ENCODE data around the gene DNAH6.

The DNAH6 gene

GRCh38 chr2:84731185-84731584, 214.9 kb downstream of the DNAH6 start:
- H3K4me3 ChIP-seq (ENCODE audit: insufficient read depth, low read depth, low read length): no peak overlapping the region
- H3K4me1 ChIP-seq (ENCODE audit: control insufficient read depth, insufficient read depth, low read length): no peaks in the 10 kb centered on the region
- no peaks in the 10 kb centered on the region for H3K27me3 ChIP-seq (ENCODE audit: control insufficient read depth, insufficient read depth, low read length, poor library complexity, severe bottlenecking)
- no peaks in the 10 kb centered on the region for H3K9me3 ChIP-seq (ENCODE audit: control insufficient read depth, low read length)
- no peaks in the 10 kb centered on the region for H3K36me3 ChIP-seq (ENCODE audit: control insufficient read depth, insufficient read depth, low read length)
- 91 to 92% methylated on average over 3 of the region's 3 CpGs for WGBS, 2 experiments
- H3K27ac ChIP-seq (ENCODE audit: insufficient read depth, low read depth, low read length, poor library complexity, severe bottlenecking): no peak overlapping the region

DNA sequence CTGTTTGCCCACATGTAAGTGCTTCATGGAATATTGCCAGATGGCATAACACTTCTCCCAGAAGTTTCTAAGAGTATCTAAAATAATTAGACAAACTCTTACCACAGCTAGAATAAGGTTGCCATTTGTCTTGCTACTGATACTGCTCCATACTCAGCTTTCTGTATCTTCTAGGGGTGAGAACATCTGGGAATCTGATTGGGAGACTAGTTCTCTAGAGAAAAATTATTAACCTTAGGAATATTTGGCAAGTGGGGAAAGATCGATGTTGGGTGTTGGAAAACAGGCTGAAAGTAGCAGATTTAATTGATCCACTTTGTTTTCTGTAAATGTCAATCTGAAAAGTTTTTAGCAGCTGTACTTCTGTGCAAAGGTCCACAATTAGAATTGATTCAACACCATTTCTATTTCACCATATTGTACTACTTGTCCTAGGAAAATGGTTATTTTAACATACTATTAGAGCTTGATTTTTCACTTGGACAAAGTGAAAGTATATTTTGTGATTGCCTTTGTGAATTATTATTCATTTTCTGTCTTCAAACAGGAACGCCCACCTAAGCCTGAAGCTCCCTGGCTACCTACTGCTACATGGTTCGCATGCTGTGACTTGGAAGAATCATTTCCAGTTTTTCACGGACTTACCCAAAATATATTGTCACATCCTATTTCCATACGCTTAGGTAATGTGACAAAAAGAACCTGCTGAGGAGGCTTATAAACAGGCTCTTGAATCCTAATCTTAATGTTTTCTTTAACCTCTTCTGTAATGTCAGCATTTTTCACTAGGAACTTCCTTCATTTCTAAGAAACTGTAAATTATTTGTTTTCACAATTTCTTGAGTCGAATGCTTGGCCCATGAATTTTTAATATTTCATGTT, 216.8 kb downstream of the DNAH6 start:
- 92 to 95% methylated on average over 5 of the region's 6 CpGs for WGBS, 2 experiments
- no peaks in the 10 kb centered on the region for H3K9me3 ChIP-seq (ENCODE audit: control insufficient read depth, low read length)
- H3K27me3 ChIP-seq (ENCODE audit: control insufficient read depth, insufficient read depth, low read length, poor library complexity, severe bottlenecking): no peaks in the 10 kb centered on the region
- H3K4me1 ChIP-seq (ENCODE audit: control insufficient read depth, insufficient read depth, low read length): no peaks in the 10 kb centered on the region
- H3K27ac ChIP-seq (ENCODE audit: insufficient read depth, low read depth, low read length, poor library complexity, severe bottlenecking): no peak overlapping the region
- no peak overlapping the region for H3K4me3 ChIP-seq (ENCODE audit: insufficient read depth, low read depth, low read length)
- H3K36me3 ChIP-seq (ENCODE audit: control insufficient read depth, insufficient read depth, low read length): no peaks in the 10 kb centered on the region

- WGBS, 2 experiments: 91 to 100% methylated on average over 1 of the region's 1 CpG
- no peaks in the 10 kb centered on the region for H3K9me3 ChIP-seq (ENCODE audit: control insufficient read depth, low read length)
- H3K27ac ChIP-seq (ENCODE audit: insufficient read depth, low read depth, low read length, poor library complexity, severe bottlenecking): no peak overlapping the region
- no peak overlapping the region for H3K4me3 ChIP-seq (ENCODE audit: insufficient read depth, low read depth, low read length)
- no peaks in the 10 kb centered on the region for H3K36me3 ChIP-seq (ENCODE audit: control insufficient read depth, insufficient read depth, low read length)
- H3K4me1 ChIP-seq (ENCODE audit: control insufficient read depth, insufficient read depth, low read length): no peaks in the 10 kb centered on the region
- H3K27me3 ChIP-seq (ENCODE audit: control insufficient read depth, insufficient read depth, low read length, poor library complexity, severe bottlenecking): no peaks in the 10 kb centered on the region
Measured at GRCh38 chr2:84735389-84735788, 219.1 kb downstream of the DNAH6 start.

DNA sequence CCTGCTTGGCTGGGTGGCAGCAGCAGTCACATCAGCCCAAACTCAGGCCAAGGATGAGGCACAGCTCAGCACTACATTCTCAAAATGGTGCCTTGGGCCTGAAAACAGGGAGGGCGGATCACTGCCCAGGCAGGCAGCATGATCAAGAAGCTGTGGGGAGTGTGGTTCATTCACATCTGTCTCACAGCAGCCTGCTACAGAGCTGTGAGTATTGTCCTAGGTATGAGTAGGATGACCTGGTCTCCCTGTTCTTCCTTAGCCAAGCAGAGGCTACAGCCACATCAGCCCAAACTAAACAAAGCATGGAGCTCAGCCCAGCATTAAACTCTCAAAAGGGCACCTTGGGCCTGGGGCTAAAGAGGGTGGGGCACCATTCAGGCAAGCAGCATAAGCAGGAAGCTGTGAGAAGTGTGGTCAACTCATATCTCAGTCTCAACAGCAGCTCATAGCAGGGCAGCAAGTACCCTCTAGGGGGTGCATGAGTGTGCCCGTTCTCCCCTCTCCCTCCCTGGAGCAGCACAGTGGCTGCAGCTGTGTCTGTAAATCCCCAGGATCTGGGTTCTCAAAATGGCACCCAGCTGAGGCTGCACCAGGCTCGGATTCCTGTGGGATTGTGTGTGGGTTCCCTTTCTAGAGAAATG, 225.0 kb downstream of the DNAH6 start:
- no peak overlapping the region for H3K27ac ChIP-seq (ENCODE audit: insufficient read depth, low read depth, low read length, poor library complexity, severe bottlenecking)
- 61 to 69% methylated on average over 3 of the region's 3 CpGs for WGBS, 2 experiments
- no peak overlapping the region for H3K4me3 ChIP-seq (ENCODE audit: insufficient read depth, low read depth, low read length)
- H3K4me1 ChIP-seq (ENCODE audit: control insufficient read depth, insufficient read depth, low read length): no peaks in the 10 kb centered on the region
- no peaks in the 10 kb centered on the region for H3K27me3 ChIP-seq (ENCODE audit: control insufficient read depth, insufficient read depth, low read length, poor library complexity, severe bottlenecking)
- no peaks in the 10 kb centered on the region for H3K36me3 ChIP-seq (ENCODE audit: control insufficient read depth, insufficient read depth, low read length)
- H3K9me3 ChIP-seq (ENCODE audit: control insufficient read depth, low read length): no peaks in the 10 kb centered on the region

DNA sequence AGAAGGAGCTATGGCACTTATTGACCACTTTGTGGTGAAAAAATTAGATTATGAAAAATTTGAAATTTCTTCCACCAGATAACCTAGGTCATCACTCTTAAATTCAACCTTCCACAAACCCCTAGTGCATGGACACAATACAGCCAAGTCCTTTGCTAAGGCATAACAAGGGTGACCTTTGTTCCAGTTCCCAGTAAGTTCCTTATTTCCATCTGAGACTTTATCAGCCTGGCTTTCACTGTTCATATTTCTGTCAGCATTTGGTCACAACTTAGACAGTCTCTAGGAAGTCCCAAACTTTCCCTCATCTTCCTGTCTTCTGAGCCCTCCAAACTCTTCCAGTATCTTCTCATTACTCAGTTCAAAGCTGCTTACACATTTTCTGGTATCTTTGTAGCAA, 232.0 kb downstream of the DNAH6 start:
- Histone ChIP-seq H3K27me3 (ENCODE audit: control insufficient read depth, insufficient read depth, low read length, poor library complexity, severe bottlenecking) (no peaks in the 10 kb centered on the region), H3K36me3 (ENCODE audit: control insufficient read depth, insufficient read depth, low read length) (no peaks in the 10 kb centered on the region), H3K27ac (ENCODE audit: insufficient read depth, low read depth, low read length, poor library complexity, severe bottlenecking) (no peak overlapping the region), H3K4me3 (ENCODE audit: insufficient read depth, low read depth, low read length) (no peak overlapping the region), H3K4me1 (ENCODE audit: control insufficient read depth, insufficient read depth, low read length) (no peaks in the 10 kb centered on the region), H3K9me3 (ENCODE audit: control insufficient read depth, low read length) (no peaks in the 10 kb centered on the region)

DNA sequence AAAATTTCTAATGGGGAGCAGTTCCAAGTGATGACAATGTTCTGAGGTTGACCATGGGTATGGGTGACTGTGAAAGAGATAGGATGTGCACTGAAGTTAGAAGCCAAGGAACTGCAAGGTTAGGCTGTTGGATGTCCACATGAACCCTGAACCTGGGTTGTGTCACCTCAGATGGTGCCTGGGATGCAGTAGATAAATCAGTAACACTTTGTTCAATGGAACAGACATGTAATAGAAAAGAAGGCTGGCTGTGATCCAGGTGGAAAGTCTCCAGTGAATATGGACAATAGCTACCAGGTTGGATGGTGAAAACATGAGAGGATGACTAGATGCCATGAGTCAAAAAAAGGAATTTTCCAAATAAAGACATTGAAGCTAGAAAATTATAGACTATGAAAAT, 233.1 kb downstream of the DNAH6 start:
- Histone ChIP-seq H3K4me1 (ENCODE audit: control insufficient read depth, insufficient read depth, low read length) (no peaks in the 10 kb centered on the region), H3K9me3 (ENCODE audit: control insufficient read depth, low read length) (no peaks in the 10 kb centered on the region), H3K27me3 (ENCODE audit: control insufficient read depth, insufficient read depth, low read length, poor library complexity, severe bottlenecking) (no peaks in the 10 kb centered on the region), H3K36me3 (ENCODE audit: control insufficient read depth, insufficient read depth, low read length) (no peaks in the 10 kb centered on the region), H3K4me3 (ENCODE audit: insufficient read depth, low read depth, low read length) (no peak overlapping the region), H3K27ac (ENCODE audit: insufficient read depth, low read depth, low read length, poor library complexity, severe bottlenecking) (no peak overlapping the region)

- no peaks in the 10 kb centered on the region for H3K4me1 ChIP-seq (ENCODE audit: control insufficient read depth, insufficient read depth, low read length)
Measured at GRCh38 chr2:84755096-84755495, 238.8 kb downstream of the DNAH6 start.

DNA sequence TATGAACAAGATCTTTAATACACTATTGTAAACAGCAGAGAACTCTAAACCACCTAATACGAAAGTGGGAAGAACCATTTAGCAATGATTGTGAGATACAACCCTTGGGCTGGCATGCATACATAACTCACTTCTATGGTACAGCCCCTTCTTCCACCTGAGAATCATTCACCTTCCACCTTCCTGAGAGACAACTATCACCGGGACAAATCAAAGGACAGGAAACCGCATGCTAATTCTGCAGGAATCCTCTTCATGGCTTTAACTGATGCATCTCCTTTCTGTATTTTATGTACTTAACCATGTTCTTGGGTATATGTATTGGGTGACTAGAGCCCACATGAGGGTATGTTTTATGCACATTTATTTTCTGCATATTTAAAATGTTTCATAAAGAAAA, 241.3 kb downstream of the DNAH6 start:
- H3K27ac ChIP-seq (ENCODE audit: insufficient read depth, low read depth, low read length, poor library complexity, severe bottlenecking): no peak overlapping the region
- H3K4me3 ChIP-seq (ENCODE audit: insufficient read depth, low read depth, low read length): no peak overlapping the region
- no peaks in the 10 kb centered on the region for H3K27me3 ChIP-seq (ENCODE audit: control insufficient read depth, insufficient read depth, low read length, poor library complexity, severe bottlenecking)
- no peaks in the 10 kb centered on the region for H3K36me3 ChIP-seq (ENCODE audit: control insufficient read depth, insufficient read depth, low read length)
- no peaks in the 10 kb centered on the region for H3K9me3 ChIP-seq (ENCODE audit: control insufficient read depth, low read length)
- H3K4me1 ChIP-seq (ENCODE audit: control insufficient read depth, insufficient read depth, low read length): no peaks in the 10 kb centered on the region
- 81 to 92% methylated on average over 3 of the region's 3 CpGs for WGBS, 2 experiments

More at GRCh38 chr2:84755096-84755495, 238.8 kb downstream of the DNAH6 start:
- no peaks in the 10 kb centered on the region for H3K27me3 ChIP-seq (ENCODE audit: control insufficient read depth, insufficient read depth, low read length, poor library complexity, severe bottlenecking)
- H3K4me3 ChIP-seq (ENCODE audit: insufficient read depth, low read depth, low read length): no peak overlapping the region
- H3K9me3 ChIP-seq (ENCODE audit: control insufficient read depth, low read length): no peaks in the 10 kb centered on the region
- WGBS, 2 experiments: 96 to 97% methylated on average over 1 of the region's 1 CpG
- no peaks in the 10 kb centered on the region for H3K36me3 ChIP-seq (ENCODE audit: control insufficient read depth, insufficient read depth, low read length)
- H3K27ac ChIP-seq (ENCODE audit: insufficient read depth, low read depth, low read length, poor library complexity, severe bottlenecking): no peak overlapping the region

DNA sequence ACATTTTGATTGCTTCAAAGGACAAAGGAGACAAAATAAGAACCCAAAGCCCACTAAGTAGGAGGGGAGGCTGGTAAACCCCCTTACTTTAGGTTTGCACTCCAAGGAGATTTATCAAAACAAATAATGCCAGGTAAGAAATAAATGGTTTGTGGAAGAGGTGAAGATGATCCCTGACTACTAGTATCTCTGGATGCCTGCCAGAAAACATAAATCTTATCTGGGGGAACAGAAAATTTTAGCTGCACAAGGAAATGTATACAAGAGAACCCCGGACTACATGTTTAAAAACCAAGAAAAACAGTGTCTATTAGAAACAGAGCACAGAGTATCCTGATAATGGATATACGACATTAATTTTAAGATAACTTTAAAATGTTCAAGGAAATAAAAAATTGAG, 250.5 kb downstream of the DNAH6 start:
- H3K27me3 ChIP-seq (ENCODE audit: control insufficient read depth, insufficient read depth, low read length, poor library complexity, severe bottlenecking): no peaks in the 10 kb centered on the region
- H3K4me3 ChIP-seq (ENCODE audit: insufficient read depth, low read depth, low read length): no peak overlapping the region
- WGBS, 2 experiments: 88% methylated on average over 1 to 2 of the region's 2 CpGs
- H3K4me1 ChIP-seq (ENCODE audit: control insufficient read depth, insufficient read depth, low read length): no peaks in the 10 kb centered on the region
- no peaks in the 10 kb centered on the region for H3K9me3 ChIP-seq (ENCODE audit: control insufficient read depth, low read length)
- no peak overlapping the region for H3K27ac ChIP-seq (ENCODE audit: insufficient read depth, low read depth, low read length, poor library complexity, severe bottlenecking)
- no peaks in the 10 kb centered on the region for H3K36me3 ChIP-seq (ENCODE audit: control insufficient read depth, insufficient read depth, low read length)

GRCh38 chr2:84768840-84769239, 252.5 kb downstream of the DNAH6 start:
- 91 to 92% methylated on average over 4 of the region's 4 CpGs for WGBS, 2 experiments
- no peaks in the 10 kb centered on the region for H3K4me1 ChIP-seq (ENCODE audit: control insufficient read depth, insufficient read depth, low read length)
- no peaks in the 10 kb centered on the region for H3K36me3 ChIP-seq (ENCODE audit: control insufficient read depth, insufficient read depth, low read length)
- no peak overlapping the region for H3K27ac ChIP-seq (ENCODE audit: insufficient read depth, low read depth, low read length, poor library complexity, severe bottlenecking)
- H3K4me3 ChIP-seq (ENCODE audit: insufficient read depth, low read depth, low read length): no peak overlapping the region
- no peaks in the 10 kb centered on the region for H3K9me3 ChIP-seq (ENCODE audit: control insufficient read depth, low read length)
- no peaks in the 10 kb centered on the region for H3K27me3 ChIP-seq (ENCODE audit: control insufficient read depth, insufficient read depth, low read length, poor library complexity, severe bottlenecking)
